GM12865 (cell line): ENCODE data around the gene APOL2.

Experiments
- DNase-seq: peaks from one replicate; pipeline ENCODE4 v3.0.0; 2010; ENCODE audit warnings: low read depth
- H3K4me3 ChIP-seq: 2 replicates; pipeline ENCODE4 v1.5.1; 2011; ENCODE audit warnings: mild to moderate bottlenecking, low read depth, low read length, control low read depth
- TF ChIP-seq, protein P1 (sequence below): IDR thresholded peaks from 2 replicates; pipeline ENCODE4 v1.5.1; 2011; ENCODE audit warnings: low read length, control low read depth, low read depth, inconsistent platforms; ENCODE audit not compliant: insufficient read depth; ENCODE audit errors: missing control alignments

Gene APOL2

DNA sequence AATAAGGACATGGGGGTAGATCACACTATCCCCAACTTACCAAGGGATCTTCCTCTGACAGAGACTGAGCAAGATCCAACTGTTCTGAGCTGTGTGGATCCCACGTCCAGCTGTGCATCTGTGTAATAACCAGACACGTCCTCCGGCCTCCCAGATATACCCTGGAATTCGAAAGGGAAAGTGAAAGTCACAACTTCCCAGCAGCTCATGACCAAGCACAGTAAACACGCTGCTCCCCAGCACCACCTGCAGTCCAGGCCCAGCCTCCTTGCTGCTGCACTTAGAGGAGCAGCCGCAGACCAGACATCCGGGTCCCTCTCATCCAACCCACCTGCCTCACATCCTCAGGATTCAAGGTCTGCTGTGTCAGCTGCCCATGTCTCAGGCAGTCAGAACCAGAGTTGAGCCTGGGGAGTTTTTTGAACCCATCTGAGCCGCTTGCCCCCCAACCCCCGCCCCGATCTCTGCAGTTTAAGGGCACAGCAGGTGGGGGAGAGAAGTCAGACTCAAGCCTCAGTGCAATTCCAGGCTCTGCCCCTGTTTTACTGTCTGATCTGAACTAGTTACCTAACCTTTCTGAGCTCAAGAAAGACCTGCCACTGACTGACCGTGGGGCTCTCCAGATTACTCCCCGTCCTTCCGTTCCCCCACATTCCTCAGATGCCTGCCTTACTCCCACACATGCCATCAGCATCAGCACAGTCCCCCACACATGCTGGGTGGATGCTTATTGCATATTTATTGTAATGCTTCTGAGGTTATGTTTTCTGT lies at the start of gene APOL2:
APOL2 (minus strand) TSS at position 127 of the 771 bp plus-strand sequence. CDS start 6,365 bp downstream, outside the sequence.
- H3K4me3 ChIP-seq, result peak within 1 kb of the TSS; percentile 69
- DNase-seq, result peak; percentile 92
- TF ChIP-seq, protein P1, sequence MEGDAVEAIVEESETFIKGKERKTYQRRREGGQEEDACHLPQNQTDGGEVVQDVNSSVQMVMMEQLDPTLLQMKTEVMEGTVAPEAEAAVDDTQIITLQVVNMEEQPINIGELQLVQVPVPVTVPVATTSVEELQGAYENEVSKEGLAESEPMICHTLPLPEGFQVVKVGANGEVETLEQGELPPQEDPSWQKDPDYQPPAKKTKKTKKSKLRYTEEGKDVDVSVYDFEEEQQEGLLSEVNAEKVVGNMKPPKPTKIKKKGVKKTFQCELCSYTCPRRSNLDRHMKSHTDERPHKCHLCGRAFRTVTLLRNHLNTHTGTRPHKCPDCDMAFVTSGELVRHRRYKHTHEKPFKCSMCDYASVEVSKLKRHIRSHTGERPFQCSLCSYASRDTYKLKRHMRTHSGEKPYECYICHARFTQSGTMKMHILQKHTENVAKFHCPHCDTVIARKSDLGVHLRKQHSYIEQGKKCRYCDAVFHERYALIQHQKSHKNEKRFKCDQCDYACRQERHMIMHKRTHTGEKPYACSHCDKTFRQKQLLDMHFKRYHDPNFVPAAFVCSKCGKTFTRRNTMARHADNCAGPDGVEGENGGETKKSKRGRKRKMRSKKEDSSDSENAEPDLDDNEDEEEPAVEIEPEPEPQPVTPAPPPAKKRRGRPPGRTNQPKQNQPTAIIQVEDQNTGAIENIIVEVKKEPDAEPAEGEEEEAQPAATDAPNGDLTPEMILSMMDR, result peak; percentile 74

DNA sequence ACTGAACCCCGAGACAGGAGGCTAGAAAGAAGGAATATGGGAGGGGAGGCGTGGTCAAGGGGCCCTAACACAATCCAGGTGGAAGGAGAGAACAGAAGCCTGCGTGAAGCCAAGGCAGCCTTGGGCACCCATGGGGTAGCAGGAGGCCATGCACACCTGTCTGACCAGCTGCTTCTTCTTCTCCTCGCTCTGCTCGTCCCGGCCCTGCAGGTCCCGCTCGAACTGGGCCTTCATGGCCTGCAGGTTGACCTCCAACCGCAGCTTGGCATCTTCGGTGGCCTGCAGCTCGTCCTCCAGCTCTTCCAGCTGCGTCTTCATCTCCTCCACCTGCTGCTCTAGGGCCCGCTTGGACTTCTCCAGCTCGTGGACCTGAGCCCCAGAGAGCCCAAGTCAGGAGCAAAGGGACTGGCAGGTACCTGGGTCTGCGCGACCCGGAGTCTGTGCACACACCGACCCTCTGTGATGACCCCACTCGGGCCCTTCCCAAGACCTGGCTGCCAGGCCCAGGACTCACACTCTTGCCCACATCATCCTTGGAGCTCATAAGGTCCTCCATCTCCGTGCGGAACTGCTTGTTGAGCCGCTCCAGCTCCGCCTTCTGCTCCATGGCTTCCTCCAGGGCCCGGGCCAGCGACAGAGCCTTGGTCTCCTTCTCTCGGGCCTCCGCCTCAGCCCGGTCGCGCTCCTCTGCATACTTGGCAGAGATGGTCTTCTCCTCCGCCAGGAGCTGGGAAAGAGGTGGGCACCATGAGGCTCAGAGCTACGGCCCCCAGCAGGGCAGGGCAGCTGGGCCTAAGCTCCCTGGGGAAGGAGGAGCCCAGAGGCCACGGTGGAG lies 49.5 kb upstream of the APOL2 start:
- TF ChIP-seq, protein P1, result no peak
- H3K4me3 ChIP-seq, result no peak overlapping the region
- no peak for DNase-seq

GRCh38 chr22:36287881-36288515 lies 48.7 kb upstream of the APOL2 start:
- no peak overlapping the region for H3K4me3 ChIP-seq
- no peak for DNase-seq
- TF ChIP-seq, protein P1, result no peak

DNA sequence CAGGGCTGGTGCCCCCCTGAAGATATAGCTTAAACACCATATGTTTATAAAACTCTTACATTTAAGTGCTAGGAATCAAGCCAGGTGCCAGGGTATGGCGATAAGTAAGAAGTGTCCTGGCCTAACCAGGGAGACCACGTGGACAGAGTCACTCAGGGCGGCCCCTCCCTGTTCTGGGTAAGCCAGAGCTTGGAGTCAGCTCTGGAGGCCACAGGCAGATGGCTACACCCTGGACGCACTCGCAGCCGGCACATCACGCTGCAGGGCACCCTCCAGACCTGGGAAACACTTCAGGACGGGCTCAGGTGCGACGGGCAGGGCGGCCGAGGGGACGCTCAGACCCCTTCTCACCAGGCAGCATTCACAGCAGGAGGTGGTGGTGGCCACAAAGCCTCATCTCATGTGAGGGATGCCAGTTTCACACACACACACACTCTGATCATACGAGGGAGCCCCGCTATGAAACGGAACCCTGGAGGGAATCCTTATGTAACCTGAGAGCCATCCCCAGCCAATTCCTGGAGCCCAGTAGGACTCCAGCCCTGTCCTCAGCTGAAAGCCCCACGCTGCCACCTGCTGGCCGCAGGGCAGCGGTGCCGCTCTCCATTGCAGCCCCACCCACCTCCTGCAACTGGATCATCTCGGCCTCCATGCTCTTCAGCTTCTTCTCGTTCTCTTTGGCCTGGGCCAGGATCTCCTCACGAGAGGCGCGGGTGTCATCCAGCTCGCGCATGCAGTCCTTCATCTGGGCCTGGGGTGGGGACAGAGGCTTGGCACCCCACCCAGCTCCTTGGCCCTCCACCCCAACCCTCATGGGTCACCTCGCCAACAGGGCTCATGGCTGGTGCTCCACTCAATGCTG lies 47.0 kb upstream of the APOL2 start:
- TF ChIP-seq, protein P1, result peak; percentile 95
- DNase-seq, result peak; percentile 74
- H3K4me3 ChIP-seq, result no peak overlapping the region

DNA sequence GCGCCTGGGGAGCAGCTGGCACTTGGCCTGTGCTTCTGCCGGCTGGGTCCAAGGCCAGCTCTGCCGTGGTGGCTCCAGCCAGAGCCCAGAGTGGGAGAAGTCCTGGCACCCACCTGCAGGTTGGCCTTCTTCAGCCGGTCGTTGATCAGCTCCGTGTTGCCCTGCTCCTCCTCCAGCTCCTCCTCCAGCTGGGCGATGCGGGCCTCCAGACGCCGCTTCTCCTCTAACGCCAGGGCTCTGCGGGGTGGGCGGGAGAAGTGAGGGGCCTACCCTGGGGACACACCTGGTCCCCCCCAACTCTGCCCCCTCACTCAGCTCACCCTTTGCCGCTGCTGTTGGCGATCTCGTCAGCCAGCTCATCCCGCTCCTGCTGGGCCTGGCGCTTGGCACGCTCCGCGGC lies 46.2 kb upstream of the APOL2 start:
- TF ChIP-seq, protein P1, result no peak
- H3K4me3 ChIP-seq, result no peak overlapping the region
- DNase-seq, result no peak

- H3K4me3 ChIP-seq, result no peak overlapping the region
- DNase-seq, result no peak
- TF ChIP-seq, protein P1, result no peak
Measured at GRCh38 chr22:36285017-36285416, 45.7 kb upstream of the APOL2 start.
